Suppressor macrophage (primary cell): Measurements from ENCODE around the gene SUSD2.
"Not testable (repeated sequence)": the region's sequence is repeated elsewhere in the genome, so short reads cannot be mapped to it uniquely, and the experiment has no call there.

ENCODE experiments used
- DNase-seq, 4 experiments: peaks; one replicate each; pipeline ENCODE4 v3.0.0-alpha.2; 2020 to 2022

The SUSD2 gene

DNA sequence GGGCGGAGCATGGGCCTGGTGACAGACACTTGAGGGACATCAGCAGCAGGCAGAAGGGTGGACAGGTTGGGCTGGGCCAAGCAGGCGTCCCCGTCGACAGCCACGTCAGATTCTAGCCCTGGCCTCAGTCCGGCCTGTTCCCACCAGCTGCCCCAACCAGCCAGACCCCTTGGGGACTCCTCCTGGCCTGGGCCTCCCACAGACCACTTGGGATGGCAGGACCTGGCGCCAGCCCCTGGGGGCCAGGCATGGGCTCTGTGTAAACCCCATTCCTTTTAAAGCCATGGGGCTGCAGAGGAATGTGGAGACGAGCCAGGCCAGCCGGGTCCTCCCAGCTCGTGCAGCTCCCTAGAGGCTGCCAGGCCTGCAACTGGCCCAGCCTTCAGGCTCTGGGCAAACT lies 4.7 kb upstream of the SUSD2 start:
- no peak for DNase-seq

DNA sequence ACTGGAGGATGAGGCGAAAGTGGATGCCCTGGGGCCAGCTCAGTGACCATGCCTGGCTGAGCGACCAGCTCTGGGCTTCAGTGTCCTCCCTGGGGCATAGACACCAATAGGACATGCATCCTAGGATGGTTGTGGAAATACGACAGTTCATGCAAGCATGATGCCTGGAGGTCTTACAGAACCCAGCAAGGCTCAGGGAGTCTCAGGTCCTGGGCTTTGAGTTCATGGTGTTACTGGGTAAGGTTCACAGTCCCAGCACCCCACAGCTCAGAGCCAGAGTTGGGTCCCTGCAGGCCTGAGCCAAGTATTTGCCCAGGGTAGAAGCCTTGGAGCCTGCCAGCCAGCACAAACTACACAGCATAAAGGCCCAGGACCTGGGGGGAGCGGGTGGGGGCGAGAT lies 4.2 kb upstream of the SUSD2 start:
- no peak for DNase-seq

DNA sequence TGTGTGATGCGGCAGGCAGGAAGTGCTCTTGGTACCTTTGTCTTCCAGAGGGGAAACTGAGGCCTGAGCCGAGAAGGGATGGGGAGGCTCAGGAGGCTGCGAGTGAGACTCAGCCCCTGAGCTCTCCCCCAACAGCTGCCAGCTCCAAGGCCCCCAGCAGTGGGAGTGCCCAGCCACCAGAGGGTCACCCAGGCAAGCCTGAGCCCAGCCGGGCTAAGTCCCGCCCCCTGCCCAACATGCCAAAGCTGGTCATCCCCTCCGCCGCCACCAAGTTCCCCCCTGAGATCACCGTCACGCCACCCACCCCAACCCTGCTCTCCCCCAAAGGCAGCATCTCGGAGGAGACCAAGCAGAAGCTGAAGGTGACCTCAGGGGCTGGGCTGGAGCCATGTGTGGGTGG lies 3.8 kb upstream of the SUSD2 start:
- no peak for DNase-seq

- no peak for DNase-seq
Measured at GRCh38 chr22:24178021-24178431, 3.3 kb upstream of the SUSD2 start.

DNA sequence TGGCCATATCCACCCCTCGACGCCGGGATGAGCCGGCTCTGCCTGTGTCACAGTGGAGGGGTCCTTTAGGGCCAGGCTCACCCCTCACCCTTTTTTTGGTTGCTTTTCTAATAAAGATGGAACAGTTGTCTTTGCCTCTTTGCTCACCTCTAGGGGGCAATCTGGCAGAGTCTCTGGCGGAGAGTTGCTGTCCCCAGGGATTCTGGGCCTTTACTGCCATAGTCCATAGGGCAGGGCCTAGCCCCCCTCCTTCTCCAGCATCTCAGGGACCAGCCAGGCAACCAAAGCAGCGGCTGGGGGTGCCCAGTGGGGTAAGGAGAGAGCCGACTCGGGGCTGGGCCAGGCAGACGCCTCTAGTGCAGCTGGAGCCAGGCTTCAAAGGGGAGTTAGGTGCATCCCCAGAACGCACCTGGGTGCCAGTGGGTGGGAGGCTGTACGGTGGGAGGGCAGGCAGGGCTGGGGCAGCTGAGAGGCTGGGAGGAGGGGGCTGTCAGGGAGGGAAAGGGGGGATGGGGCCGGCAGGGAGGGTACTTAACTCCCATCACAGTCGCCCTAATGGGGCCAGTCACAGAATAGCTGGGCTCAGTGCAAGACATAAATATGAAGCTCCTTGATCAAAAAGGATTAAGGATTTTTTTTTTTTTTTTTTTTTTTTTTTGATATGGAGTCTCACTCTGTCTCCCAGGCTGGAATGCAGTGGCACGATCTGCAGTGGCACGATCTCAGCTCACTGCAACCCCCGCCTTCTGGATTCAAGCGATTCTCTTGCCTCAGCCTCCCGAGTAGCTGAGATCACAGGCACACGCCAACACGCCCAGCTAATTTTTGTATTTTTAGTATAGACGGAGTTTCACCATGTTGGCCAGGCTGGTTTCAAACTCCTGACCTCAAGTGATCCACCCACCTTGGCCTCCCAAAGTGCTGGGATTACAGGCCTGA lies 2.5 kb upstream of the SUSD2 start:
- DNase-seq = no peak

- no peak for DNase-seq
Measured at GRCh38 chr22:24179478-24180210, 1.6 kb upstream of the SUSD2 start.

GRCh38 chr22:24180316-24181087 lies 785 bp upstream of the SUSD2 start:
- no peak for DNase-seq

DNA sequence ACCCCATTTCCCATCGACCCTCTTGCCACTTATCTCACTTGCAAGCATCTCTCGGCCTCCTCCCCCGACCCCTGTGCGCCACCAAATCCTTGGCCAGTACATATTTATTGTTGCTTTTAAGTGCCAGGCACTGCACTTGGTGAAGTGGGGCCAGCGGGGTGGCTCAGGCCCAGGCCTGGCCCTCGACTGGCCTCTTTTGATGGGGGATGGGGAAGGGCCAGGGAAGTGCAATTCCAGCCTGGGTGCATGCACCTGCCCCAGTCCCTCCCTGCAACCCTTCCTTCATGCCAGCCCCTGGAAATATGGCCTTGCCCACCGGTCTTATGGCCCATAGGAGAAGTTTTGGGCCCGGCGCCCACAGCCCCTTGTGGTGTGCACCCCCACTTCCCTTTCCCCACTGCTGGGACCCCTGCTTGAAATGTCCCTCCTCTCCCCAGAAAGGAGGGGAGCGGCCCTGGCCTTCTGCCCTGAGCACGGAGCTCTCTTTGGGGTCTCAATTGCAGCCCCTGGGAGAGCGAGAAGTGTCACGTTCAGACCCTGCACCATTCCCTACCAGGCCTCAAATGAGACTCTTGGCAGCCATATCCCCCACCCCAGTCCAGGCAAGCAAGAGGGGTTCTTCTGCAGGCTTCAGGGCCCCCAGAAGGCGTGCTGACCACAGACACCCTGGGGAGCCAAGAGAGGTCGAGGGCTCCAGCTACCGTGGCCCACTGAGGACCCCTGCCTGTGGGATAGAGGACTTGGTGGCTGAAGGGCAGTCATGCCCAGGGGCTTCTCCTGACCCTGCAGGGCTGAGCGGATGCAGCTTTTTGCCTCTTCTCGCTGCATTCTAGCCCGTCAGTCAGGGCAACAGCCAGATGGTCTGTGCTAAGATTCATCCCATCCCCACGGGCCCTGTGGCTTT lies 961 bp downstream of the SUSD2 start:
- peak in 1 of 4 experiments; percentile 22 for DNase-seq

DNA sequence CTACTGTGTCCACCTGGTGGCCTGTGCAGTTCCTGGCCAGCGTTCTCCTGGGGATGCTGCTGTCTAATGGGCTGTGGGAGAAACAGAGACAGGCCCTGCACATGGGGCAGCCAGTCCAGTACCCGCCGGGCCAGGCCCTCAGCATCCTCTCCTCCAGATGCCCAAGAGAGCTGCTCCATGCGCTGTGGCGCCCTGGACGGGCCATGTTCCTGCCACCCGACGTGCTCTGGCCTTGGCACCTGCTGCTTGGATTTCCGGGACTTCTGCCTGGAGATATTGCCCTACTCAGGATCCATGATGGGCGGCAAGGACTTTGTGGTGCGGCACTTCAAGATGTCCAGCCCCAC lies 1.6 kb downstream of the SUSD2 start:
- not testable (repeated sequence) for DNase-seq

GRCh38 chr22:24183321-24184031 lies 2.2 kb downstream of the SUSD2 start:
- DNase-seq = no peak

GRCh38 chr22:24184057-24184798 lies 2.9 kb downstream of the SUSD2 start:
- no peak for DNase-seq

GRCh38 chr22:24185001-24185500 lies 3.8 kb downstream of the SUSD2 start:
- DNase-seq = no peak

- no peak for DNase-seq
Measured at GRCh38 chr22:24185501-24186351, 4.4 kb downstream of the SUSD2 start.

DNA sequence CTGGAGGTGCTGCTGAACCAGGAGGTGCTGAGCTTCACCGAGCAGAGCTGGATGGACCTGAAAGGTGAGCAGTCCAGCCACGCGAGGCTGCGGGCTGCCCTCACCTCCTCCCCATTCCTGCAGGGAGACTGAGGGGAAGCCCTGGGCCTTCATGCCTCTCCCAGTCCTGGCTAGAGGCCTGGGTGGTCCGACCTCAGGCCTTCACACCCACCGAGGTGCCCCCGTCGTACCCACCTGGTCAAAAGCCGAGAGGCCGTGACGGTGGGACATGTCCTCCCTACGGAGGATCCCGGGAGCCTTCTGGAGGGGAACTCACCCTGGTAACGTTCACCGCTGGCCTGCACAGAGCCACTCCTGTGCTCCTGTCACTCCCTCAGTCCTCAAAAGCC lies 5.1 kb downstream of the SUSD2 start:
- no peak for DNase-seq

DNA sequence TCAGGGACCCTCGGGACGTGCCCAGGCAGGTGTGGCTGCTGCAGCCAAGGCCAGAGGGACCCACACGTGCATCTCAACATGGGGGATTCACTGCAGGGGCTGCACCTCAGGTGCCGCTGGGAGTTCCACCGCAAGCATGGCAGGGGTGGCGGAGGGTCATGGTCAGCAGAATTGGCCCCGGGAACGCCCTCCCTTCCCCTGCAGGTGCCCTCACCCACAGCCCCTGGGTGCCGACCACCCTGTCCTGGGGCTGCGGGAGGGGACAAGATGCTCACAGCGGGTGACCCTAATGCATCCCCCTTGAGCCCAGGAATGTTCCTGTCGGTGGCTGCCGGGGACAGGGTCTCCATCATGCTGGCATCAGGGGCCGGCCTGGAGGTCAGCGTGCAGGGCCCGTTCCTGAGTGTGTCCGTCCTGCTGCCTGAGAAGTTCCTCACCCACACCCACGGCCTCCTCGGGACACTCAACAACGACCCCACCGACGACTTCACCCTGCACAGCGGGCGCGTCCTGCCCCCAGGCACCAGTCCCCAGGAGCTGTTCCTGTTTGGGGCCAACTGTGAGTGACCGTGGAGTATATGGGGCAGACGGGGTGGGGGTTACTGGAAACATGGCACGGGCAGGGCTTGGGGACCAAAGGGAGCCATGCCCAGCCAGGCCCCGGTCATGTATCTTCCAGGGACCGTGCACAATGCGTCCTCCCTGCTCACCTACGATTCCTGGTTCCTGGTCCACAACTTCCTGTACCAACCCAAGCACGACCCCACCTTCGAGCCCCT lies 5.8 kb downstream of the SUSD2 start:
- no peak for DNase-seq

DNA sequence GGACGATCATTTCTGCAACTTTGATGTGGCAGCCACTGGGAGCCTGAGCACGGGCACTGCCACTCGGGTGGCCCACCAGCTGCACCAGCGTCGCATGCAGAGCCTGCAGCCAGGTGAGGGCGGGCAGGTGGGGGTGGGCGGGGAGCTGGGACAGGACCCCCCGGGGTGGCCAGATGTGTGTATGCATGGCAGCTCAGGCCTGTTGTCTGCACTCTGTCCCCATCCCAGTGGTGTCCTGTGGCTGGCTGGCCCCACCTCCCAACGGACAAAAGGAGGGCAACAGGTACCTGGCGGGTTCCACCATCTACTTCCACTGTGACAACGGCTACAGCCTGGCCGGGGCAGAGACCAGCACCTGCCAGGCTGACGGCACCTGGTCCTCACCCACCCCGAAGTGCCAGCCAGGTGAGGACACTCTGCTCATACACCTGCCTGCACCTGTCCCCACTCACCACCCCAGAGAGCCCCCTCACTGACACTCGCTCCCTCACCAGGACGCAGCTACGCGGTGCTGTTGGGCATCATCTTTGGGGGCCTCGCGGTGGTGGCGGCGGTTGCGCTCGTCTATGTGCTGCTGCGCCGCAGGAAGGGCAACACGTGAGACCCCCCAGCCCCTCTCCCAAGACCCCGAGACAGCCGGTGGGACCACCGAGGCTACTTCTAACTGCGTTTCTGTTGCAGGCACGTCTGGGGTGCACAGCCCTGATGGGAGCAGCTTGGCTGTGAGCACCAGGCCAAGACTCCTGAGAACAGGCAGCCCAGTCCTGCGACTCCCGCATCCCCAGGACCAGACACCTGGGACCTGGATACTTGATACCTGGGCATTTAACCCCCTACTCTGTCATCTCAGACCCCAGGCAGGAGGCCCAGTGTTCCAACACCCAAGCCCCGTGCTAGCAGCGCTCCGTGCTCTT lies 6.7 kb downstream of the SUSD2 start:
- DNase-seq = no peak

DNA sequence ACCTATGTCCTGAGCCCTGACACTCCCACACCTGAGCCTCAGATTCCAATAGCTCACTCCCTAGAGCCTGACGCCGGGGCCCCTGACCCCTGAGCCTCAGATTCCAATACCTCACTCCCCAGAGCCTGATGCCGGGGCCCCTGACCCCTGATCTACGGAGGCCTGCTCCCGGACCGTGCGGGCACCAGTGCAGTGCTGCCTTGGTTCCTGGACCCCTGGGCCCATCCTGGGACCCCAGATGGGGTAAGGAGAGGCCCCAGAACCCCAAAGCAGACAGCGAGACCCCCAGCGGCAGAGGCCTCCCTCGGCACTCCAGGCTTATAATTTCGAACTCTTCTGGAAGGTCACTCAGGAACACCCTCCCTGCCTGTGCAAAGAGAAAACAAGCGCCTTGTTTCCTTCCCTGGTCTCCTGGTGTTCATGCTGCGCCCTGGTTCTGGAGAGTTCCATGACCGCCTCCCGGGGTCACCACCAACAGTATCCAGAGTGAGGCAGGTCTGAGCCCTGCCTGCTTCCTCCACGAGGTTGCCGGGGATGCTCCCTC lies 7.5 kb downstream of the SUSD2 start:
- no peak for DNase-seq
